GM23338 (cell line): ENCODE data around the gene VENTX.

Experiments used
- CREB1 ChIP-seq: fragments of 250-450 bp; sonication (Bioruptor Pico); IDR thresholded peaks from 2 replicates; pipeline ENCODE4 v1.5.0; 2020; ENCODE audit warnings: low read depth, mild to moderate bottlenecking, moderate library complexity
- CTCF ChIP-seq, 2 experiments: fragments of 200-600 bp in 1 of 2; sonication (generic) in 1 of 2; conservative IDR thresholded peaks; 2 replicates each; pipeline versions ENCODE4 v1.5.1 to v1.6.1; 2016 to 2017; ENCODE audit warnings: antibody characterized with exemption in 2 of 2, low read depth in 2 of 2, mild to moderate bottlenecking in 2 of 2, moderate library complexity in 1 of 2
- EZH2 ChIP-seq: fragments of 200-600 bp; sonication (generic); IDR thresholded peaks from one replicate; pipeline ENCODE4 v1.8.0; 2017; ENCODE audit warnings: antibody characterized with exemption, mild to moderate bottlenecking, low read depth; ENCODE audit not compliant: unreplicated experiment
- EZH2phosphoT487 ChIP-seq: fragments of 200-600 bp; sonication (generic); IDR thresholded peaks from one replicate; pipeline ENCODE4 v1.8.1; 2018; ENCODE audit warnings: antibody characterized with exemption; ENCODE audit not compliant: unreplicated experiment
- JUNB ChIP-seq: IDR thresholded peaks from one replicate; pipeline ENCODE4 v1.6.1; 2016; ENCODE audit warnings: antibody characterized with exemption; ENCODE audit not compliant: unreplicated experiment
- POLR2AphosphoS5 ChIP-seq: IDR thresholded peaks from 2 replicates; pipeline ENCODE4 v1.6.1; 2016; ENCODE audit warnings: antibody characterized with exemption, low read depth
- REST ChIP-seq: IDR thresholded peaks from one replicate; pipeline ENCODE4 v1.6.1; 2018; ENCODE audit warnings: antibody characterized with exemption; ENCODE audit not compliant: unreplicated experiment
- STAT1 ChIP-seq: IDR thresholded peaks from one replicate; pipeline ENCODE4 v1.6.1; 2016; ENCODE audit warnings: antibody characterized with exemption; ENCODE audit not compliant: unreplicated experiment
- ZNF331 ChIP-seq: fragments of 250-450 bp; sonication (Bioruptor Pico); IDR thresholded peaks from 2 replicates; pipeline ENCODE4 v1.5.0; 2020; ENCODE audit warnings: low read depth, mild to moderate bottlenecking, moderate library complexity

GRCh38 chr10:133218891-133219290 is 18.8 kb upstream of the VENTX start:
- no peak for TF ChIP-seq EZH2phosphoT487
- TF ChIP-seq CTCF (conservative IDR thresholded peaks at IDR 0.05; ENCODE audit: low read depth in 2 of 2): no peak
- TF ChIP-seq POLR2AphosphoS5: no peak
- TF ChIP-seq JUNB: no peak
- no peak for TF ChIP-seq STAT1
- no peak for TF ChIP-seq REST
- no peak for TF ChIP-seq CREB1 (CRISPR knock-in tag)
- TF ChIP-seq EZH2: no peak
- no peak for TF ChIP-seq ZNF331
